SK-N-SH treated with all-trans-retinoic acid at 6 μM for 48 hours (cell line): ENCODE data around the gene NTM.

Source experiments
- ARNTL ChIP-seq: fragments of 450-650 bp; formaldehyde crosslinking; IDR thresholded peaks from 2 replicates; pipeline ENCODE4 v1.5.0; 2020; ENCODE audit warnings: low read depth, mild to moderate bottlenecking, moderate library complexity, borderline replicate concordance
- PPARA ChIP-seq: fragments of 250-450 bp; sonication (Bioruptor Pico); IDR thresholded peaks from 2 replicates; pipeline ENCODE4 v1.5.0; 2020; ENCODE audit warnings: mild to moderate bottlenecking, borderline replicate concordance
- RARB ChIP-seq: fragments of 250-450 bp; sonication (Bioruptor Pico); IDR thresholded peaks from 2 replicates; pipeline ENCODE4 v1.8.0; 2021; ENCODE audit warnings: mild to moderate bottlenecking, moderate library complexity
- ZNF565 ChIP-seq: fragments of 450-650 bp; formaldehyde crosslinking; conservative IDR thresholded peaks from 2 replicates; pipeline ENCODE4 v1.5.0; 2020; ENCODE audit warnings: low read depth, mild to moderate bottlenecking, moderate library complexity

GRCh38 chr11:131734871-131735270 is 364.5 kb downstream of the NTM start:
- TF ChIP-seq ARNTL (no peak), RARB (CRISPR knock-in tag) (no peak), PPARA (CRISPR knock-in tag) (no peak), ZNF565 (no peak)
